SH-SY5Y (cell line): ENCODE results near the gene ATXN1L.

Experiments used
- GATA2 ChIP-seq: IDR thresholded peaks from 2 replicates; pipeline ENCODE4 v1.6.1; 2011; ENCODE audit warnings: mild to moderate bottlenecking, low read depth, low read length
- GATA3 ChIP-seq: IDR thresholded peaks from 2 replicates; pipeline ENCODE4 v1.6.1; 2011; ENCODE audit warnings: low read depth, mild to moderate bottlenecking, low read length, moderate library complexity

The ATXN1L gene

GRCh38 chr16:71848622-71849021 lies 2.8 kb downstream of the ATXN1L start:
- TF ChIP-seq GATA3 (no peak), GATA2 (no peak)

- TF ChIP-seq GATA3 (no peak), GATA2 (no peak)
Measured at GRCh38 chr16:71851746-71852145, 6.0 kb downstream of the ATXN1L start.

GRCh38 chr16:71852158-71852557 lies 6.4 kb downstream of the ATXN1L start:
- TF ChIP-seq GATA2, result no peak
- no peak for TF ChIP-seq GATA3

GRCh38 chr16:71852561-71852960 lies 6.8 kb downstream of the ATXN1L start:
- TF ChIP-seq GATA3 (no peak), GATA2 (no peak)

- TF ChIP-seq GATA3 (no peak), GATA2 (no peak)
Measured at GRCh38 chr16:71853413-71853812, 7.6 kb downstream of the ATXN1L start.

- no peak for TF ChIP-seq GATA2
- TF ChIP-seq GATA3, result no peak
Measured at GRCh38 chr16:71854369-71854948, 8.7 kb downstream of the ATXN1L start.

GRCh38 chr16:71855937-71856662 lies 10.3 kb downstream of the ATXN1L start:
- TF ChIP-seq GATA2 (no peak), GATA3 (no peak)

GRCh38 chr16:71859762-71860521 lies 14.2 kb downstream of the ATXN1L start:
- no peak for TF ChIP-seq GATA3
- TF ChIP-seq GATA2, result no peak

GRCh38 chr16:71863995-71864394 lies 18.2 kb downstream of the ATXN1L start:
- no peak for TF ChIP-seq GATA3
- TF ChIP-seq GATA2, result no peak

- no peak for TF ChIP-seq GATA2
- no peak for TF ChIP-seq GATA3
Measured at GRCh38 chr16:71865173-71865863, 19.5 kb downstream of the ATXN1L start.

- TF ChIP-seq GATA2 (no peak), GATA3 (no peak)
Measured at GRCh38 chr16:71867939-71868338, 22.2 kb downstream of the ATXN1L start.

- TF ChIP-seq GATA2 (no peak), GATA3 (no peak)
Measured at GRCh38 chr16:71869089-71869488, 23.3 kb downstream of the ATXN1L start.

- TF ChIP-seq GATA3 (no peak), GATA2 (no peak)
Measured at GRCh38 chr16:71870818-71871217, 25.0 kb downstream of the ATXN1L start.

- no peak for TF ChIP-seq GATA3
- no peak for TF ChIP-seq GATA2
Measured at GRCh38 chr16:71873199-71873598, 27.4 kb downstream of the ATXN1L start.
